ENCODE results near the gene PXMP2. TPM values are rescaled to one million over a fixed set of nuclear protein-coding genes. Genes with fewer than 3 reads are reported as not detected.

PXMP2 gene
- total RNA-seq, 2 donors from 2014 or later, result 26.7 to 27.0 TPM

DNA sequence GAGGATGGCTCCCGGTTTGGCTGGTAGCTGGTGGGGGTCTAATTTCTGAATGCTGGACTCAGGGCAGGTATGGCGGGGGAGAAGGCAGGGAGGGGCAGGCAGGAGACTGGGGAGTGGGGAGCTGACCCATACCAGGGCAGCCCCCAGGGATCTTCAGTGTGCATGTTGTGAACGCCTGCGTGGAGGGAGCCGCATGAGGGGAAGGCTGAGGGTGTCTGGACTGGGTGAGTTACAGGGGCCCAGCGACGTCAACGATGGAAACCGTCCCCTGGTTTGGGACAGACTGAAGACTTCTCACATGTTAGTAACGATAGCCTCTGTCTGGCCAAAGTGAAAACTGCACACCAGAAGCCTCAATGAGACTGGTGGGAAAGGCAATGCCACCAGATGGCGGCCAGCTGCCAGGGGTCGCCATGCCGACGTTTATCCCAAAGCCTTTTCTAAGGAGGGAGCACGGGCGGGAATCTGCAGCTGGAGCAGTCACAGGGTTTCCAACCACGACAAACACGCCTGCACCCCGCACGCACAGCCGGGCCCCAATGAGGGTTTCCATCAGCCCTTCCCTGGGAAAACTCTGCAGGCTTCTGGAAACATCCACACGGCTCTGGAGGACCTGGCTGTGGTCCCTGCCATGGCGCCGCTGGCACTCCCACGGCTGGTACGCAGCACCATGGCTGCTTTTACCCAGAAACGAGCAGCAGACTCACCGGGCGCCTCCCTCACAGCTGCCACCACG is 37.3 kb downstream of the PXMP2 start:
- H3K27me3 ChIP-seq (ENCODE audit: control insufficient read depth, insufficient read depth, low read length, poor library complexity, severe bottlenecking), result no peaks in the 10 kb centered on the region
- no peak for TF ChIP-seq CTCF (conservative IDR thresholded peaks at IDR 0.05)
- Mint-ChIP-seq H3K27me3 (ENCODE audit: insufficient read depth) (no peaks in the 10 kb centered on the region), H3K4me3 (no peak overlapping the region), H3K27ac (peak overlapping the region; percentile 11), H3K4me1 (no peaks in the 10 kb centered on the region), H3K9me3 (peaks cover 8% of the 10 kb centered on the region), H3K36me3 (ENCODE audit: low read depth) (peaks cover 79% of the 10 kb centered on the region)
- WGBS, 2 experiments (ENCODE audit: insufficient coverage in 1 of 2, insufficient read length in 1 of 2), result 94 to 98% methylated on average over 25 to 30 of the region's 30 CpGs
- H3K27ac ChIP-seq (ENCODE audit: low read depth, low read length), result no peak overlapping the region
- H3K9me3 ChIP-seq (ENCODE audit: control insufficient read depth, low read length), result peaks cover 1% of the 10 kb centered on the region
- no peak overlapping the region for H3K4me3 ChIP-seq (ENCODE audit: low read length)
- DNase-seq, result peak; percentile 51
- no peaks in the 10 kb centered on the region for H3K4me1 ChIP-seq (ENCODE audit: control insufficient read depth, insufficient read depth, low read length)
- no peak overlapping the region for H3K9ac ChIP-seq (ENCODE audit: extremely low read depth, low read length, poor library complexity, severe bottlenecking)
- H3K36me3 ChIP-seq (ENCODE audit: control insufficient read depth, insufficient read depth, low read length), result peaks cover 81% of the 10 kb centered on the region

GRCh38 chr12:132726386-132726785 is 39.0 kb downstream of the PXMP2 start:
- DNase-seq, result peak; percentile 35
- Histone ChIP-seq H3K27me3 (ENCODE audit: control insufficient read depth, insufficient read depth, low read length, poor library complexity, severe bottlenecking) (no peaks in the 10 kb centered on the region), H3K9me3 (ENCODE audit: control insufficient read depth, low read length) (peaks cover 4% of the 10 kb centered on the region), H3K4me1 (ENCODE audit: control insufficient read depth, insufficient read depth, low read length) (no peaks in the 10 kb centered on the region), H3K36me3 (ENCODE audit: control insufficient read depth, insufficient read depth, low read length) (peaks cover 85% of the 10 kb centered on the region), H3K9ac (ENCODE audit: extremely low read depth, low read length, poor library complexity, severe bottlenecking) (no peak overlapping the region), H3K4me3 (ENCODE audit: low read length) (no peak overlapping the region), H3K27ac (ENCODE audit: low read depth, low read length) (no peak overlapping the region)
- H3K9me3 Mint-ChIP-seq, result peaks cover 16% of the 10 kb centered on the region
- no peak for TF ChIP-seq CTCF (conservative IDR thresholded peaks at IDR 0.05)
- H3K4me1 Mint-ChIP-seq, result no peaks in the 10 kb centered on the region
- 93 to 100% methylated on average over 7 to 12 of the region's 12 CpGs for WGBS, 2 experiments (ENCODE audit: insufficient coverage in 1 of 2, insufficient read length in 1 of 2)
- no peaks in the 10 kb centered on the region for H3K27me3 Mint-ChIP-seq (ENCODE audit: insufficient read depth)
- no peak overlapping the region for H3K4me3 Mint-ChIP-seq
- H3K27ac Mint-ChIP-seq, result peak overlapping the region; percentile 39
- H3K36me3 Mint-ChIP-seq (ENCODE audit: low read depth), result peaks cover 81% of the 10 kb centered on the region

GRCh38 chr12:132727091-132727794 is 39.9 kb downstream of the PXMP2 start:
- H3K36me3 Mint-ChIP-seq (ENCODE audit: low read depth), result peaks cover 83% of the 10 kb centered on the region
- no peak overlapping the region for H3K4me3 ChIP-seq (ENCODE audit: low read length)
- peaks cover 4% of the 10 kb centered on the region for H3K9me3 ChIP-seq (ENCODE audit: control insufficient read depth, low read length)
- H3K4me1 ChIP-seq (ENCODE audit: control insufficient read depth, insufficient read depth, low read length), result no peaks in the 10 kb centered on the region
- 94 to 97% methylated on average over 28 to 37 of the region's 37 CpGs for WGBS, 2 experiments (ENCODE audit: insufficient coverage in 1 of 2, insufficient read length in 1 of 2)
- no peak overlapping the region for H3K4me3 Mint-ChIP-seq
- DNase-seq, result no peak
- no peak overlapping the region for H3K9ac ChIP-seq (ENCODE audit: extremely low read depth, low read length, poor library complexity, severe bottlenecking)
- no peaks in the 10 kb centered on the region for H3K27me3 Mint-ChIP-seq (ENCODE audit: insufficient read depth)
- H3K27me3 ChIP-seq (ENCODE audit: control insufficient read depth, insufficient read depth, low read length, poor library complexity, severe bottlenecking), result no peaks in the 10 kb centered on the region
- H3K9me3 Mint-ChIP-seq, result peaks cover 16% of the 10 kb centered on the region
- peaks cover 92% of the 10 kb centered on the region for H3K36me3 ChIP-seq (ENCODE audit: control insufficient read depth, insufficient read depth, low read length)
- H3K27ac Mint-ChIP-seq, result no peak overlapping the region
- H3K4me1 Mint-ChIP-seq, result no peaks in the 10 kb centered on the region
- no peak for TF ChIP-seq CTCF (conservative IDR thresholded peaks at IDR 0.05)
- no peak overlapping the region for H3K27ac ChIP-seq (ENCODE audit: low read depth, low read length)
